GM19240 (cell line): ENCODE results near the gene LGALSL.

Source experiments
- DNase-seq: peaks from one replicate; pipeline ENCODE4 v3.0.0; 2011; ENCODE audit warnings: low spot score; ENCODE audit not compliant: insufficient read length

LGALSL gene

DNA sequence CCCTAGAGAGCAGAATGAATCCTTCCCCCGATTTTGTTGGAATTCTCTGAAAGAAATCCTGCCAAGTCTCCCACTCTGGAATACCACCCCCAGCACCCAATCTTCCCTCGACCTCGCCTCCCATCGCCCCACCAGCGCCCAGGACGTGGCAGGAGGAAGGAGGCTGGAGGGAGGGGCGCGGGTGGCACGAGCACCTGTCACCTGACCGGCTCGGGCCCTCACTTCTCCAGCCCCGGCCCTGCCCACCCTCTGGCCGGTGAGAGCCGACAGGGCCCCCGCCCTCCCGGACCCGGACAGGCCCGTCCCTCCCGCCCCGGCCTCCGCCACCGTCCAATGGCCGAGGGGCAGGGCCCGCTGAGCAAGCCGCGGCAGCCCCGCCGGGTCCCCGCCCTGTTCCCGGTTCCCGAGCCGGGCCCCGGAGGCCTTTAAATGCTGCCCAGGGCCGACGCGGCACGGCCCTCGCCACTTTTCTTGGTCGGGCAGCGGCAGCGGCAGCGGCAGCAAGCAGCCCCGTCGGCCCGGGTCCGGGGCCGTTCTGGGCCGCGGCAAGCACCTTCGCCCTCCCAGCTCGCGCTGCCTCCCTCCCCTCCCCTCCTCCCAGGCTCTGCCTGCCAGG, at the start of gene LGALSL:
TSS of gene LGALSL (plus strand) at position 393 of the 616 bp plus-strand sequence. CDS start 384 bp downstream, outside the sequence.
- peak; percentile 67 for DNase-seq

DNA sequence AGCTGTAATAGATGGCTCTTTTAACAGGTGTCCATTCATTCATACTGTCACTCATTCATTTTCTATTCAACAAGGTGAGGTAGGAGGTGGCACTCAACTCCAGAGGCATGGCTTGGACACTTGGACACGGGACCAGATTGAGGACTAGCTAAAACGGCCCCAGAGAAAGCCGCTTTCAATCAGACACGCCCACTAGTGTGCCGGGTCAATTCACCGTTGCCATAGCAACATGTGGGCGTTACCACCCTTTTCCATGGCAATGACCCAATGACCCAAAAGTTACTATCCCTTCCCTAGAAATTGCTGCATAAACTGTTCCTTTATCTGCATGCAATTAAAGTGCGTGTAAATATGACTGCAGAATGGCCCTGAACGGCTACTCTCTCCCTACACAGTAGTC, 49.2 kb upstream of the LGALSL start:
- DNase-seq: no peak

DNA sequence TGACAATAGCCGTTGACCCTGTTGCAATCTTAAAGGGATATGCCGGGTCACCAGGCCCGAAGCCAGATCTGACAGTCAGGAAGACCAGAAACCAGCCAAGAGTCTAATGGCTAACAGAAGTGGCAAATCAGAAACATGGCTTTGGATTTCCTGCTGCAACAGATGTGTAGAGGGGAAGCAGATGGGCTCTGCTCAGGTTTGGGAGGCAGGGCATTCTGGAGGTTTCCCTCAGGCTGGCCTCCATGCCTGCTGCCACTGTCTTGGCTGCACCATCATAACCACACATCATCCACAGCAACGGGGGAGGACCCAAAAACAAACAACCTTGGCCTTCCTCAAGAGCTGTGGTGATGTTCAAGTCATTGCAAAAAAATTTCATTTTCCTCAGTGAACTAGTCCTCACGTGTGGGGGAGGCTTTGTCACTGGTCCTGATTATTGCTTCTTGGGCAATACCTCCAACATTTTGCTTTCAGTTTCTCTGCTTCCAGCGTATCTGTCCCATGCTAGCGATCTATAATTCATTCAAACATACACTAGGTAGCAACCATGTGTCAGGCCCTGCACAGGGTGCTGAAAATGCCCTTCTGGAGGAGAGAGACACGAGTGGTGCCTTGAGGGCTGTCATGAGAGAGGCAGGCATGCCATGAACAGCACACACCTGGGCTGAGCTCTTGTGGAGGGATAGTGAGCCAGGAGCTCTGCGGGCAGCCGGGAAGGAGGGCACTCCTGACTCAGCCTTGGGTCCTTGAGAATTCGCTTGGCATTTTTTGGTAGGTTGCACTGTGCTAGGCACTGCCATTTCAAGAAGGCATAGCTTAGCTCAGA, 48.2 kb upstream of the LGALSL start:
- DNase-seq: no peak

DNA sequence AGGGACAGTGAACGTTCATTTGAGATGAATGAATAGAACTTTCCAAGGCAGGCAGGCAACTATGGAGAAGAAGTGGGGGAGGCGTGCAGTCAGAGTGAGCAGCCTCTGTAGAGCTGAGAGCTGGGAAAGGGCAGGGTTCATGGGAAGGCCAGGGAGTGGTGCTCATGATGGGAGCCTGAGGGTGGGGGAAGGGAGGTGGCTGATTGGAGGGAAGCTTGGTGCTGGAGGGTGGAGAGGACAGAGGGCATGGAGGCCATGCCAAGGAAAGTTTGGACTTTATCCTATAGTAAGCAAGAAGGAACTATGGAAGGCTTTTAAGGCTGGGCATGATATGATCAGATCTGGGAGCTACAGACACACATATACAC, 47.6 kb upstream of the LGALSL start:
- no peak for DNase-seq

DNA sequence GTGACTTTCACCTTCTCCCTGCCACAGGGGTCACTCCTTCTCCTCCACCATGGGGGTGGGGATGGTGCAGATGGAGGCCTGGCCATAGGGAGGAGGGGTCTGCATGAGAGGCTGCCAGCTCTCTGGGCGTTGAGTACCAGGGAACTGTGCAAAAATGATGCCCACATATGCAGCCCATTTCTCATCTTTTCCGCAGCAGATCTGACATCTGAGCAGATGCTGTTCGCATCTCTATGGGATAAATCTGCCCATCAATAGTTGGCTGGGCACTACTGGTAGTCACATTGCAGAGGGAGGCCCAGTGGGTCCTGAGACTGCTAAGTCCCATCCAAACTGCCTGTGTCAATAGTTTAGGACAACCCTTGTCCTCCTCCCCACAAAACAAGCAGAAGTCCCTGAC, 45.9 kb upstream of the LGALSL start:
- DNase-seq: no peak

DNA sequence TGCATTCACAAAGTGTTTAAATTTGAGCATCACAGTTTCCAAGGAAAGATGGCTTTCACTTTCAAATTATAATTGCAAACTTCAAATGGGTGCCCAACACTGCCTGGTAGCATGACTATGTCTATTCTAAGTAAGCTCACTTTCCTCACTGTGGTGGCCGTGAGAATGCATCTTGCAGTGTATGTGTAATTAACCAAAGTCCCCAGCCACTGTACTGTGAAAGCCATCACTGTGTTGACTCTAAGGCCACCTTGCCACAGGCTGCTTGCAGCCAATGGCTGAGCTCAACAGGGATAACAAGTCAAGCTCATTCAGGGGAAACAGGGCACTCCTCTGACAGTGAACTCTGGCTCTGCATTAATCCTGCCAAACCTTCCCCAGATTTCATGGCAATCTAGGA, 43.3 kb upstream of the LGALSL start:
- DNase-seq: no peak

DNA sequence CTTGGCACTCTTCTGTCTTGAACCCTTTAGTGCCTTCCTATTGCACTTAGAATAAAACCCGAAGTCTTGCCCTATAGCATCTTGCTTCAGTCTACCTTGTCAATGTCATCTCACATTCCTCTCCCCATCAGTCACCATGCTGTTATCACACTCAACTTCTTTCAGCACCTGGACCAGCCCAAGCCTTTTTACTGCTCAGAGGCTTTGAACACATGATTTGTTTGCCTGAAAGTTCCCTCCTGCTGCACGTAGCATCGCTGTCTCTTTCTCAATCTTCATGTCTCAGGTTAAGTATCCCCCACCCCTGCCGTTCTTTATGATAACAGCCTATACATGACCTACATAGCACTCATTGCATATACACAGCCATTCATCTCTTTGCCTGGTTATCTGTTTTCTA, 41.3 kb upstream of the LGALSL start:
- no peak for DNase-seq

DNA sequence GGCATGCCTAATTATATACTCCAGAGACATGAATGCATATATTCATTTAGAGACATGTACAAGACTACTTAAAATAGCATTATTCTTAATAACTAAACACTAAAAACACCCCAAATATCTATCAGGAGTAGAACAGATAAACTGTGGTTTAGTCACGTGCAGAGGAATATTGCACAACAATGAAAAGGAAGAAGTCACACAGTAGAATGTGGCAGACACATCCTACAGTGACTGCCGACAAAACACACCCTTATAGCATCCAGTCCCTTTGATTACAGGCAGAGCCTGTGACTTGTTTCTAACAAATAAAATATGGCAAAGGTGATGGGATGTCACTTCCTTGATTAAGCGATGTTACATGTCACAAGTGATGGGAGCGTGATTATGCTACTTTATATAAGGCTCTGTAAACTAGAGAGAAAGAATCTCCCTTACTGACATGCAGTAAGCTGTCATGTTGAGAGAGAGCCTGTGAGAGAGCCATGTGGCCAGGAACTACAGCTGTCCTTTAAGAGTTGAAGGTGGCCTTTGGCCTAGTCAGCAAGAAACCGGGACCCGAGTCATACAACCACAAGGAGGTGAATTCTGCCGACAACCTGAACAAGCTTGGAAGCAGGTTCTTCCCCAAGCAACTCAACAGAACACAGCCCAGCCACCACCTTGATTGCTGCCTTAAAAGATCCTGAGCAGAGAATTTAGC, 39.1 kb upstream of the LGALSL start:
- DNase-seq: no peak

DNA sequence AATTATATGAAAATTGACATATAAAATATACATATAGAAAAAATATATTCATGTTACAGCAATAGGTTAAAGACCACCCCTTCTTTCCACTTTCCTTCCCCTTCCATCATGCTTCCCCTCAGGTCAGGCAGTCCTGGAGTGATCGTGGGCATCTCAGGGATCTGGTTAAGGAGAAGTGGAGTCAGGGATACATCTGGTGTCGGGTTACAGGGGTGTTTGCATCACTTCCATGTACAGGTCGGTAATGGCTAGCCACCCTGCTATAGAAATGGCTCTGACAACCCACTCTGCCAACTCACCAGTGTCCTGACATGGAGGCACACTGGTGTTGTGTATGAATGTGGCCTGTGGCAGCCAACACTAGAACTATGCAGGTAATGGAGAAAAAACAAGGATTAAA, 36.3 kb upstream of the LGALSL start:
- DNase-seq: no peak

DNA sequence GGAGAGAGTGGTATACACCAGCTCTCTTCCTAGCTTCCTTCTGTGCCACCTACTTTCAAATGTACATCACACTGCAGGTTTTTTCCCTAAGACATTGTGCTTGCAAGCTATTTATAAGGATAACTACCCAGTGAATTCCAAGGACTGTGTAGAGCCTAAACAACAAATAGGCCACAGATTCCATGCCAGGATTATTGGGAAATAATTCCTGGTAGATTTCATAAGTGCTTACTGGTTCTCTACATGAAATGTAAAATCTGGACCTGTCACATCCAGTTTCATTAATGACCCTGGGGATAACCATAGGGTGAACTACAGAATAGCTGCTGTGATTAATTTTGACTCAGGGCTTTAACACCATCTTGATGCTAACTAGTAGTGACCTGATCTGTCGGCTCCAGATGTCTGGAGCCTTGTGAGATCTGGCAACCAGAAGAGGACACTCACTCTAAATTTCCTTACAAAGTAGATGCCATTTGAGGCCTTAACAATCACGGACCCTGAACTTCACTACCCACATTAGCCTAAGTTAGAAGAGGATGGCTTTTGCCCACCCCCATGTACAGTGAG, 34.3 kb upstream of the LGALSL start:
- no peak for DNase-seq

DNA sequence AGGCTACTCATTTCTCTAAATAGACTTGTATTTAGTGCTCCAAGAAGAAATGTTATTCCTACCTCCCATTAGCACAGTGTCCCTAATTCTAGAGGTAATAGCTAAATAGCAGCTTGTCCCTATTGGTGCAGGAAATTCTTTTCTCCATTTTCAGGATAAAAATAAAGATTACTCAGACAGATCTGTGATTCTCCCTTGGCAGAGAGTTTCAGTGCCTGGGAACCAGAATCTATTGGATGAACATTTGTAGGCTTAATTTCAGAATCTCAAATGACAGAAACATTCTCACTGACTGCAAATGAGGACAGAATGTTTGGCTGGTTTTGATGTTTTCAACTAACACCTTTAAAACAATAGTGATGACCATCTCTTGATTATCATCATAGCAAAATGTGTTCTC, 33.3 kb upstream of the LGALSL start:
- DNase-seq: no peak

DNA sequence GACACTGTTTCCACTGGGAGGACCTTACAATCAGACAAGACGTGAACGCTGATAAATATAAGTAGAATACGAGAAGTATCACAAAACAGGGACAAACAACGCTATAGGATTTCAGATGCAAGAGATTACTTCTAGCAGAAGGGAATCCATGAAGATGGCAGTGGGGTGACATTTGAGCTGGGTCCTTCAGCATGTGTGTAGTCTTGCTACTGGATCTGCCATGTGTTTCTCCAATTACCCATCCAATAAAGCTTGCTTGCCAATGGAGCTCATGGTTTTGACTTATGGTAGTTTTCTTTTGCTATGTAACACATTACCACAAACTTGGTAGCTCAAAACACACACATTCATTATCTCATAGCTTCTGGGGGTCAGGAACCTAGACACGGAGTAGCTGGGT, 32.8 kb upstream of the LGALSL start:
- no peak for DNase-seq

DNA sequence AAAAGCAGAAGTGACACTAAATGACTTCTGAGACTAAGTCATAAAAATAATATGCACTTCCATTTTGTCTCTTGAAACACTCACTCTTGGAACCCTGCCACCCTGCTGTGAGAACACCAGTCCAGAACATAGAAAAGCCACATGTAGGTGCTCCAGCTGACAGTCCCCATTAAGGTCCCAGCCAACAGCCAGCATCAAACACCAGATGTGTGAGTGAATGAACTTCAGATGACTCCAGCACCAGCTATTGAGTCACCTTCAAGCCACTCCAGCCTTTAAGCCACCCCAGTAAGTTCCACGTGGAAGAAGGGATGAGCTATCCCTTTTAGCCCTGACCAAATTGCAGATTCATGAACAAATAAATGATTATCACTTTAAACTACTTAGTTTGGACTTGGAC, 31.5 kb upstream of the LGALSL start:
- DNase-seq: no peak

DNA sequence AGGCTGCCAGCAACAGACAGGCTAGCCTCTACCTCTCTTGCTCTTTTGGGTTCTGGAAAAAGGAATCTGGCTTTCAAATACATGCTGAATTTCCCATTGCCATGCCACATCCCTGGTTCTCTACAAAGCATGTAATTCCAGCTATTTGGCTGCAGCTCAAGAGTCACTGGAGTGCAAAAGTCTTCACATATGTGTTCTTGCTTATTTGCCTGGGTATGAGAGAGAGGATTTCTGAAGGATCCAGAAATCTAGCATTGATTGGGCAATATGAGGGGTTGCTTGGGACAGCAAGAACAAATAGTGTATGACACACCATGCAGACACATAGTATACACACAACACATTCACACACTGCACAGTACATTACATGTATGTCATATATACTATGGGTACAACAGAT, 30.7 kb upstream of the LGALSL start:
- no peak for DNase-seq

DNA sequence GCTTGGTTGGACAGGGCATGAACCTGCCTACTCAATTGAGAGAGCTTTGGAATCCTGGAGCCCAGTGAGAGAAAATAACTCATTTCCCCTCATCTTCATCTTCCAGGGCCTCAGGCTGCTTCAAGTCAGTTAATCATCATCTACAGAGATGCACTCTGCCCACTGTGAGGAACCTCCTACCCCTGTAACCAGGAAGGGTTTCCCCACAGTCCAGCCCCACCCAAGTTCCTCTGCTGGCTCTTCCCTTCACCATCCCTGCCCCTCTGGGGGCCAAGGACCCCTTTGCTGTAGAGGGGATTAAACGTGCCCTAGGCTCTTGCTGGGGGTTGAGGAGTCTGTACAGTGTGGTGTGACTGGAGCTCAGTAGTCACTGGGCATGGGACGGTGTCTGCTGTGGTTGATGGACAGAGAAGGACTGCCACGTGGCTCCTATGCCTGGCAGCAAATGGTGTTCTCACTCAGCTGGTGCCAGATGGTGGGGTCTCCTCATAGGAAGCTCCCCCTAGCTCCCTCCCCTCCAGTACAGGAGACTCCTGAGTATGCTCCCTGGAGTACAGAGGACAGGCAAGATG, 29.5 kb upstream of the LGALSL start:
- no peak for DNase-seq

DNA sequence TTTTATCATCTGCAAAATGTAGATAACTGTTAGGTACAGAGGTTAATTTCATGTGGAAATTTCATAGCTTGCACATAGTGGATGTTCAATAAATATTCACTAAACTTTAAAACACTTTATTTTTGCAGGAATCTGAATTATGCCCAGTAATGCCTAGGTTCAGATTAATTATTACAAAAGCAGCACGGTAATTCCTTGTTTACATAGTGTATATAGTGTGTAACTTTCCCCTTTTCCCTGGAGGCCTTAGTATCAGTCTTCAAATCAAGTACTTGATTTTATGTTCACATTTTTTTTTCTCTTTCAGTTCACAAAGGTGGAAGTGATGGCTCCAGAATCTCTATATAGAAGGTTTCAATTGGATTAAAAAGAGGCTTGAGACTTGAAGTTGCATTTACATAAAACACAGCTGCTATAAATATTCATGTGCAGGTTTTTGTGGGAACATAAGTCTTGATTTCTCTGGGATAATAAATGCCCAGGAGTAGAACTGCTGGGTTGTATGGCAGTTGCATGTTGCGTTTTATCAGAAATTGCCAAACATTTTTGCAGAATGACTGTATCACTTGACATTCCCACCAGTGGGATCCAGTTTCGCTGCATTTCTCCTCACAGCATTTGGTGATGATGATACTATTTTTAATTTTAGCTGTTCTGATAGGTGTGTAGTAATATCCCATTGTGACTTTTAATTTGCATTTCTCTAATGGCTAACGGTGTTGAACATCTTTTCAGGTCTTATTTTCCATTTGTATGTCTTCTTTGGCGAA, 27.6 kb upstream of the LGALSL start:
- DNase-seq: no peak

DNA sequence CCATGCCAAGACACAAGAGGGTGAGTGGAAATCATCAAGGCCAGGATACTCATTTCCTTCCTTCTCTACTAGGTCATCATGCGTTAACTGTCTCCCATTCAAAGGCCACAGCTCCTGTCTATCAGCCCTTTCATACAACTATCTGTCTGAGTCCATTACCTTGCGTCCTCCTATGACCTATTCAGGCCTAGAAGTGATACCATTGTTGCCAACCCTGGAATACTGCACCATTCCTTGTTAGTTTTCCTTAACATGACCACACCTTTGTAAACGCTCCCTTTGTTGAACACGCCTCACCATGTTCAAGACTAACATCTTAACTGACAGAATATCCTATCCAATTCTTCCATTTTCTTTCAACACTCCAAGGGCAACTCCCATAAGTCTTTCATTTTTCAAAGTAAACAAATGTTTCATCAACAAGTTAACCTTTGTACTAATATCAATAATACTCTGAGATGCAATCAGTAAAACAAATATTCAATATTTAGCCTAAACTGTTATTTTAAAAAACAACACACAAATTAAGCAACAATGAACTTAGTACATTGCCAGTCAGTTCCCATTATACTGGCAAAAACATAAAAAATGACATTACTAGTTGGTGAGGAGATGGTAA, 19.8 kb upstream of the LGALSL start:
- no peak for DNase-seq

DNA sequence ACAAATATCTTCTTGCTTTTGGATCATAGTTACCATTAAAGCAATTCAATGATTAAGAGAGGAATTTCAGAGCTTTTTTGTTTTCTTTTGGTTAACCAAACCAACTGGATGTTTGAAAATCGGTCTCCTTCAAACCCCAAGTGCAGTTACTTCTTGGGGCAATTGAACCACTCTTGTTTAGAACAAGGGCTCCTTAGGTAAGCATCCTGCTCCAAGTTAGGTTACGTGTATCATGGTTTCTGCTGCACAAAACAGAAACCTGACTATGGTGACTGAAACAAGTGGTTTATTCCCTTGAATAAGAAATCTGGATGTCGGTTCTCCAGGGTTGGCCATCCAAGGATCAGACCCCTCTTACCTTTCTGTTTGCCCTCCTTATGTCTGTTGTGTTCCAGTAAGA, 16.1 kb upstream of the LGALSL start:
- no peak for DNase-seq

DNA sequence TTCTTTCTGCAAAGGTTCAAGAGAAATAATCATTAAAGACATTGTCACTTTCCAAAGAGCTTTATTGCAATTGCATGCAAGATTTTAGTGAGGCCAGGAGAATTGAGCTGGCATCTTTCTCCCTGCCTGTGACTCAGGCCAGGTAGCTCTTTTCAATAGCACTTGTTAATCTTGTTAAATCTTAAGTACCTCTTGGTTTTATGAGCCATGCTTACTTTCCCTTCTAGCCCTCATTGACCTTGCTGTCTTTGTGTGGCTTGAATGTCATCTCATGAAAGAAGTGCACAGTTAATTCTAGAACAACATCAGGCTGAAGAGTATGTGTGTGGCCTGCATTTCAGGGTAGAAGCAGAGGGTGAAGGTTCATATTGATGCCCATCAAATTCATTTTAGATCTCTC, 14.8 kb upstream of the LGALSL start:
- DNase-seq: no peak

DNA sequence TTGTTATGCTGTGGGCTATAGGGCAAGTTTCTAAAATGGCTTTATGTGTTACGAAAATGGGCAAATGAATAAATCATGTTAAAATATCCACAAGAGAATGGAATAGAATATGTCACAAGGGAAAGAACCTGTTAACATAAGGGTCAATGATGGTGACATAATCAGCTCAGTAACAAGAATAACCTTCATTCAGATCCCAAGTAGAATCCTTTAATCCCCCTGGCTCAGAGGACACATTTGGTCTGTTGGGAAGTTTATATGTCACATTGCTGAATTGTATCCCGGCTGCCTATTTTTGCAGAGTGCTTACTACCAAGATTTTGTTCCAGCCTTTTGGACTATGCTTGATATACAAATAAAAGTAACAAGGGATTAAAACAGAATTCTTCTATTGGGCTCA, 13.1 kb upstream of the LGALSL start:
- DNase-seq: no peak

DNA sequence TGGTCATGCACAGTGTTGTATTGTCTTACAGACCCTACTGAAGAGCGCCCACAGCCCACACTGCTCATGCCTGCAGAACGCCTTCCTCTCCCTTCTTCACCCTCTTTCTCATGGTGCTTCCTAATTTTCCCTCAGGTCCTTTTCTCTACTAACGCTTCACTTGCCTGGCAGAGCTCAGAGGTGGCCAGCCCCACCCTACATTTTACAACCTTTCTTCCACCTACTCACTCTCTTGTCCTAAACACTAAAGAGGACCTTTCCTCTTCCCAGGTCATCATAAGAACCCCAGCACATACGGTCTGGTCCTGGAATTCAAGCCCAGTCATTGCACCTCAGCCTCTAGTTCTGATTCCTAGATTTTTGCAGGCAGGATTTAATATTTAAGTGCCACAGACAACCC, 11.7 kb upstream of the LGALSL start:
- DNase-seq: no peak
